Measurements from ENCODE around the gene NUPR1.
"Not testable (repeated sequence)": the region's sequence is repeated elsewhere in the genome, so short reads cannot be mapped to it uniquely, and the experiment has no call there.

The NUPR1 gene

DNA sequence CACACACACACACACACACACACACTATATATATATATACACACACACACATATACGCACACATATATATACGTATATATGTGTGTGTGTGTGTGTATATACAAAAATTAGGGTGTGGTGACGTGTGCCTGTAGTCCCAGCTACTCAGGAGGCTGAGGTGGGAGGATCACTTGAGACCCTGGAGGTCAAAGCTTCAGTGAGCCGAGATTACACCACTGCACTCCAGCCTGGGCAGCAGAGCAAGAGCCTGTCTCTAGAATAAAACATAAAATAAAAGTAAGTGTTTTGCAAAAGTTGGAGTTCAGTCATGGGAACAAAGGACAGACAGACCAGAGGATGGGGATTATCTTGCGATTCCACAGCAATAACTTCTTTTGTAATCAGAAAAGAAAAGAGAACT is 10.8 kb downstream of the NUPR1 start:
- no peak overlapping the region for H3K4me3 ChIP-seq (ENCODE audit: low read depth, low read length)

DNA sequence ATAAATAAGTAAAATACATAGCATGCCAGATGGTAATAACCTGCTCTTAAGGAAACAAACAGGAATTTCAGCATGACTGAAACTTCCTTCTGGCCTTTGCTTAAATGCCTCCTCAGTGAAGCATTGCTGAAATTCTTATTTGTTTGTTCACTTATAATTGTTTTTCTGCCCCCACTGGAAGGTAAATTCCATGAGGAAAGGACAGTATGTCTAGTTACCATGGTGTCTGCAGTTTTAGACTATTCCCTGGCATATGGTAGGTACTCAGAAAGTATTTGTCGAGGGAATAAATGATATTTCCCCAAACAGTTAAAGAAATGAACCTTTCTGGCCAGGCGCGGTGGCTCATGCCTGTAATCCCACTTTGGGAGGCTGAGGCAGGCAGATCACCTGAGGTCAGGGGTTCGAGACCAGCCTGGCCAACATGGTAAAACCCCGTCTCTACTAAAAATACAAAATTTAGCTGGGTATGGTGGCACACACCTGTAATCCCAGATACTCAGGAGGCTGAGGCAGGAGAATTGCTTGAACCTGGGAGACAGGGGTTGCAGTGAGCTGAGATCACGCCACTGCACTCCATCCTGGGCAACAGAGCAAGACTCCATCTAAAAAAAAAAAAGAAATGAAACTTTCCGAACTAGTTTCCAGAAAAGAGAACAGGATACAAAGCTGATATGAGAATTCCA is 11.5 kb downstream of the NUPR1 start:
- not testable (repeated sequence) for H3K4me3 ChIP-seq (ENCODE audit: low read depth, low read length)

DNA sequence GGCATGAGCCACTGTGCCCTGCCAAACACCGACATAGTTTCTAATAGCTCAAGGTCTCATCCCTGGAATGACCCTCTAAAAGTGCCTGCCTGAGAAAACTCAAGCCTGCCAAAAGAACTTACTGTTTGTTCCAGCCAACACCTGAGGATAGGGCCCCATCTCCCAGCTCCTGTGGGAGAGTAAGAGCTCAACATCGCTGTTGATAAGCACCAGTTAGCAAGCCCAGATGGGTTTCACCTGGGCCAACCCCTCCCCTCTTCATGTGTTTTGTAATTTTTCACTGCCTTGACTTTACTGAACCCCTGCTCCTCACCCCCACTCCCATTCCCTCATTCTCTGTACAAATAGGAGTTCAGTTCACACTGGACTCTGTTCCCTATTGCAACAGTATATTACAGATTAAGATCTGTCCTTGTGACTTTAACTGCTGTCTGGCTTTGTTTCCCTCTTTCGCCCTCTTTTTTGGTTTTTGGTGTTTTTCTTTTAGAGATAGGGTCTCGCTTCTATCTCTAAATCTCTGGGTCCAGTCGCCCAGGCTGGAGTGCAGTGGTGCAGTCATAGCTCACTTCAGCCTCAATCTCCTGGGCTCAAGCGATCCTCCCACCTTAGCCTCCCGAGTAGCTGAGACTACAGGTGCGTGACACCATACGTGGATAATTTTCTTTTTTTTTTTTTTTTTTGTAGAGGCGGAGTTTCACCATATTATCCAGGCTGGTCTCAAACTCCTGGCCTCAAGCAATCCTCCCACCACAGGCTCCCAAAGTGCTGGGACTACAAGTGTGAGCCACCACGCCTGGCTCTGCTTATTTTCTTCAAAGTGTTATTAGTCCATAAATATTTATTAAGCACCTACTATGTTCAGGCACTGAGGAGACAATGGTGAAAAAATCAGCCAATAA is 12.3 kb downstream of the NUPR1 start:
- H3K4me3 ChIP-seq (ENCODE audit: low read depth, low read length) = no peak overlapping the region

DNA sequence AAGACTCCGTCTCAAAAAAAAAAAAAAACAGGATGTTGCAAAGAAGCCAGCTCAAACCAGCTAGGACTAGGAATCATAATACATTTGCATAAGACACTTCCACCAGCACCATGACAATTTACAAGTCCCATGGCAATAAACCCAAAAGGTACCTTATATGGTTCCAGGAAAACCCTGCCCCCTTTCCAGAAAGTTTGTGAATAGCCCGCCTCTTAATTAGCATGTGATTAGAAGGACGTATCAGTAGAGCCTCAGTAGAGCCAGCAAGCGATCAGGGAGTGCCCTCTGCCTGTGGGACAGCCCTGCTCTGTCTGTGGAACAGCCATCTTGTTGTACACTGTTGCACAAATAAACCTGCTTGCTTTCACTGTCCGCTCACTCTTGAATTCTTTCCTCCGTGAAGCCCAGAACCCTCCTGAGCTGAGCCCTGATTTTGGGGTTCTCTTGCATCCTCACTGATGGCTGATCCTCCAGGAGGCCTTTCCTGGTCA is 14.0 kb downstream of the NUPR1 start:
- no peak overlapping the region for H3K4me3 ChIP-seq (ENCODE audit: low read depth, low read length)

DNA sequence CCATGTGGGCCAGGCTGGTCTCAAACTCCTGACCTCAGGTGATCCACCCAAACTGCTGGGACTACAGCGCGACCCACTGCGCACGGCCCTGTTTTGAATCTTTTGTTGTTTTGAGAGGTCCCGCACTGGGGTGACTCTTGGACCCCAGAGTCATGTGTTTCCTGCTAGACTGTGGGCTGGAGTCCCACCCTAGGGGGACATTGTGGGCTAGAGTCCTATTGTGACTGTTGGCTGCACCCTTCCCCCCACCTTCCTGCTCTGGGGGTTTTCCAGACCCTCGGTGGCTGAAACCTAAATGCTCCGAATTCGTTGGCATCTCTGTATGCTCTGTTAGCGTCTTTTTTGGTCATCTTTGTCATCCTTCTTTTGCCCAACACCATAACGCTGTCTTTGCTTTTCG is 16.0 kb downstream of the NUPR1 start:
- H3K4me3 ChIP-seq (ENCODE audit: low read depth, low read length) = no peak overlapping the region

DNA sequence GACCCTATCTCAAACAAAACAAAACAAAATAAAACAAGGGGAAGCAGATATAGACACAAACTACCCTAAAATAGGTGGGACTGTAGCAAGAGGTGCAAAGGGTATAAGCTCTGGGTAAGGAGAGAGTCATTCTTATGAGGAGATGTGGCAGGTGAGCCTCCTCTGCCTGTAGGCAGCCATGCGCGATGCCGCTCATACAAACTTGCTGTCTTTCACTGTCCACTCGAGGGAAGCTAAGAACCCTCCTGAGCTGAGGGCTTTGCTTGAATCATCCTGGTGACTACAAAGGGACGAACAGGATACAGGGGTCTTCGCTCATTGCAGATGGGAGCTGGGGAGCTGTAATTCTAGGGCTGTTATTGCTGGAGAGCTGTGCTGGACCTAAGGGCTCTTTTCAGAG is 17.3 kb downstream of the NUPR1 start:
- H3K4me3 ChIP-seq (ENCODE audit: low read depth, low read length) = no peak overlapping the region

DNA sequence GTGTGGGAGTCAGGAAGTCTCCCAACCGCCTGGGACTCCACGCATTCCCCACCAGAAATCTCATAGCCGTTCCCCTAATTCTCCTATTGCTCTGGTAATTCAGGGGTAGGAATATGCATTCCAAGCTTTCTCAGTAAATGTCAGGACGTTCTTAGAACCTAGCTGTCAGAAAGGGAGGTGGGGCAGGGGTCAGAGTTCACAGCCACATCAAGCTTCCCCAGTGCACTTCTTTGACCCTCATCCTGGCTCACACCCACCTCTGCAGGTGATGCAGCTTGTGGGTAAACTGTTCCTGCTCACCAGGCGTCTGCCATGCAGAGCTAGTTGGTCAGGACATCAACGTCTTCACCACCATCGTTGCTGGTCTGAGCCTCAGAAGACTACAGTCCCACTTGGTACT is 18.1 kb downstream of the NUPR1 start:
- H3K4me3 ChIP-seq (ENCODE audit: low read depth, low read length) = no peak overlapping the region

DNA sequence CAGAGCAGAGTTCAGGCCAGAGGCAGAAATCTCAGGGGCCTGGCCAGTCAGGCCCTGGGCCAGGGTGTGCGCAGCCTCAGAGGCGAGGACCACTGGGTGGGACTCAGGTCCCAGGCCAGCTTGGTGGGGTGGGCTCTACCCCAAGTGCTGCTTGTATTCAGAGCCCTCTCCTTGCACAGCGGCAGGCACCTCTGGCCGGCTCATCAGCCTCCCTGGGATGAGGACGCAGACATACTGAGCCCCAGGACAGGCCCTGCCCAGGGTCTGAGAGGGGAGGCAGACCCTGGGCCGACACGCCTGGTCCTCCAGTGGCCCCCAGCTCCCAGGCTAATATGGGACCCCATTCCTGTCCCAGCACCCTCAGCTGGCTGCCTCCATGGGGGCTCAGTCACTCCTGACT is 24.5 kb downstream of the NUPR1 start:
- H3K4me3 ChIP-seq (ENCODE audit: low read depth, low read length) = no peak overlapping the region

DNA sequence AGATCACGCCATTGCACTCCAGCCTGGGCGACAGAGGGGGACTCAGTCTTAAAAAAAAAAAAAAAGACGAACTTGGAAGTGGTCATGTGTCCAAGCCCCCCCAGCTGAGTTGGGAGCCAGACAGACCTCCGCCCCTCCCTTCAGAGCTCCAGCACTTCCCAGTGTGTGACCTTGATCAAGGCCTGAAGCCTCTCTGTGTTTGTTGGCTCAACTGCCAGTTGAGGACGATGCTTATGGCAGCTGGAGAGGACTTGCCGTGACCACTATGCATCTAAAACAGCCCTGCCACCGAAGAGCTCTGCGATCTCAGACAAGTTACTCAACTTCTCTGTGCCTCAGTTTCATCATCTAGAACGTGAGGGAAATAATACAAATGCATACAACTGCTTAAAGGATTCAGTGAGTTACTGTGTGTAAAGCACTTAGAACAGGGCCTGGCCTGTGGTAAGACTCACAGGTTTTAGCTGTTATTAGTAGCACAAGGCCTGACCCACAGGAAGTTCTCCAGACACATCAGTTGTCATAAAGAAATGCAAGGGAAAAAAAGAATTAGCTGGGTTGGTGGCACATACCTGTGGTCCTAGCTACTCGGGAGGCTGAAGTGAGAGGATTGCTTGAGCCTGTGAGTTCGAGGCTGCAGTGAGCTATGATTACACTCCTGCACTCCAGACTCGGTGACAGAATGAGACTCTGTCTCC is 25.1 kb downstream of the NUPR1 start:
- H3K4me3 ChIP-seq (ENCODE audit: low read depth, low read length) = no peak overlapping the region

DNA sequence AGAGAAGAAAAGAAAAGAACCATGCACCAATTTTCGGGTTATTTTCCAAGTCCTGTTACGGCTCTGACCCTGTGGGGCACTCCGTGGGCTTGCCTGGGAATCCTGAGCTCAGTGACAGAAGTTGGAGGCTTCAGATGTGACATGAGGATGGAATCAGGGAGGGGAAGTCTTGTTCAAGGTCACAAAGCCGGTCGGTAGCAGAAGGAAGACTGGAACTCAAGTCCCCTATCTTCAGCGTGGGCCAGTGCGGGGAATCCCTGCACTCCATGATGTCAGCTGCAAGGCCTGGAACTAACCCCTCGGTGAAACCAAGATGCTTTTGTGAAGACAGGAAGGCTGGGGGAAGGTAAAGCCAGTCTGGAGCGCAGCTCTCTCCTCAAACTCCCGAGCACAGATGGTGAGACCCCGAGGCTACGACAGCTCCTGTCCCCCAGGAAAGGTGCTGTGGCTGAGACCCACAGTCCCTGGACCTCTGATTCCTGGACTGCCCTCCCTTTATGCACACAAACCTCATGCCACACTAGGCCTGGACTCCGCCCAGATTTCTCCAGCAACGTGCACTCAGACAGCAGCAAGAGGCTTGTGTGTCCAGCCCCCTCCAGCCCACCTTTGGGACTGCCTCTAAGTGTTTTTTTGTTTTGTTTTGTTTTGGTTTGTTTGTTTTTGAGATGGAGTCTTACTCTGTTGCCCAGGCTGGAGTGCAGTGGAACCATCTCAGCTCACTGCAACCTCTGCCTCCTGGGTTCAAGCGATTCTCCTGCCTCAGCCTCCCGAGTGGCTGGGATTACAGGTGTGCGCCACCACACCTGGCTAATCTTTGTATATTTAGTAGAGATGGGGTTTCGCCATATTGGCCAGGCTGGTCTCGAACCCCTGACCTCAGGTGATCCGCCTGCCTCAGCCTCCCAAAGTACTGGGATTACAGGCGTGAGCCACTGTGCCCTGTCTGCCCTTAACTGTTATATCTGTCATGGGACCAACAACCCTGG is 26.7 kb downstream of the NUPR1 start:
- H3K4me3 ChIP-seq (ENCODE audit: low read depth, low read length) = no peak overlapping the region

DNA sequence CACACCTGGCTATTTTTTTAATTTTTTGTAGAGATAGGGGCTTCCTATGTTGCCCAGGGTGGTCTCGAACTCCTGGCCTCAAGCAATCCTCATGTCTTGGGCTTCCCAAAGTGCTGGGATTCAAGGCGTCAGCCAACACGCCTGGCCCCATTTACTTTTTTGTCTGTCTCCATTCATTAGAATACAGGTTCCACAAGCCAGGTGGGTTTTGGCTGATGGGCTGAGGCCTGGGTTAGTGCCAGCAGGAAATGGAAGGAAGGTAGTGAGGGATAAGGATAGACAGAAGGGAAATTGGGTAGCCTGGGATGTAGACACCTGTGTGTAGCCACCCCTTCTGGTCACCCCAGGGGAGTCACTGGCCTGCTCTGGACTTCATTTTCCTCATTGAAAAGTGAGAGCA is 27.7 kb downstream of the NUPR1 start:
- H3K4me3 ChIP-seq (ENCODE audit: low read depth, low read length) = no peak overlapping the region

DNA sequence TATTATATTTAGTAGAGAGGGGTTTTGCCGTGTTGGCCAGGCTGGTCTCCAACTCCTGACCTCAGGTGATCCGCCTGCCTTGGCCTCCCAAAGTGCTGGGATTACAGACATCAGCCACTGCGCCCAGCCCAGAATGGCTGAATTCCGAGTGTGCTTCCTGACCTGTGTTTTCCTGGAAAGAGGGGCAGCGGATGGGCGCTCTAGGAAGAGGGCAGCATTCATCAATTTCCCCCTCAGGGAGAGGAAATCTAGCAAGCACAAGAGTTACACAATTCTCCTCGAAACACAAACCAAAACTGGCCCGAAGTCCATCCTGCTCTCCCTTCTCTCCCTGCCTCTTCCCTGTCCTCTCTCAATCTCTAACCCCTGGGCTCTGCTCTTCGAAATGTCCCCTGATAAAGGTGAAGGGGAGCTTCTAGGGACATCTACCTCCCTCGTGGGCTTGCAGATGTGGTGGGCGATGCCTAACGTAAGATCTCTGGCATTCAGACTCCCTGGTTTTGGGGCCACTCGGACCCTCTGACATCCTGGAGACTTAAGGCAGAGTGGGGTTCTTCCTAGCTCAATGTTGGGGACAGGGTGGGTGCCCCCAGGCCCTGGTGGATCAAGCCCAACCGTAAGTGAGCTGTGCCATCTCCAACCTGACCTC is 33.2 kb downstream of the NUPR1 start:
- H3K4me3 ChIP-seq (ENCODE audit: low read depth, low read length) = no peak overlapping the region

DNA sequence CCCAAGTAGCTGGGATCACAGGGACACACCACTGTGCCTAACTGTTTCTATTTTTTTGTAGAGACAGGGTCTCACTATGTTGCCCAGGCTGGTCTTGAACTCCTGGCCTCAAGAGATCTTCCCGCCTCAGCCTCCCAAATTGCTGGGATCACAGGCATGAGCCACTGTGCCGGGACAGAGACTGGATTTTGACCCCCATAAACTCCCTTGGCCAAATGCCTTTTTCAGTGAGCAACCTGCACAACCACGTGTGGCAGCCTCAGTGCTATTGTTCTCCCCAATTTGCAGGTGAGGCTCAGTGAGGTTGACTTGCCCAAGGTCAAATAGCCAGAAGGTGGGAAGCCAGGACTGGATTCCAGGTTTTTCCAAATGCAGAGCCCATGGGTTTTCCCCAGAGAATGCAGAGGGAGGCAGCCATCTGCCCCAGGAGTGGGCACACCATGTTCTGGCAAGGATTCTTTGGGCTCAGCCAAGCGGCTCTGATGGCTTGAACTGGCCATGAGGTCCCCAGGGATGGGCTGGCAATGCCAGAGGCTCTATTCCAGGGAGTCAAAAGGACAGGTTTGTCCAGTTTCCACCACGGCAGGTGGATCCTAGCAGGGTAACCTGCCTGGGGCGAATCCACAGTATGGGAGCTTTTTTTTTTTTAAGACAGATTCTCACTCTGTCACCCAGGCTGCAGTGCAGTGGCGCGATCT is 33.9 kb downstream of the NUPR1 start:
- H3K4me3 ChIP-seq (ENCODE audit: low read depth, low read length) = no peak overlapping the region

DNA sequence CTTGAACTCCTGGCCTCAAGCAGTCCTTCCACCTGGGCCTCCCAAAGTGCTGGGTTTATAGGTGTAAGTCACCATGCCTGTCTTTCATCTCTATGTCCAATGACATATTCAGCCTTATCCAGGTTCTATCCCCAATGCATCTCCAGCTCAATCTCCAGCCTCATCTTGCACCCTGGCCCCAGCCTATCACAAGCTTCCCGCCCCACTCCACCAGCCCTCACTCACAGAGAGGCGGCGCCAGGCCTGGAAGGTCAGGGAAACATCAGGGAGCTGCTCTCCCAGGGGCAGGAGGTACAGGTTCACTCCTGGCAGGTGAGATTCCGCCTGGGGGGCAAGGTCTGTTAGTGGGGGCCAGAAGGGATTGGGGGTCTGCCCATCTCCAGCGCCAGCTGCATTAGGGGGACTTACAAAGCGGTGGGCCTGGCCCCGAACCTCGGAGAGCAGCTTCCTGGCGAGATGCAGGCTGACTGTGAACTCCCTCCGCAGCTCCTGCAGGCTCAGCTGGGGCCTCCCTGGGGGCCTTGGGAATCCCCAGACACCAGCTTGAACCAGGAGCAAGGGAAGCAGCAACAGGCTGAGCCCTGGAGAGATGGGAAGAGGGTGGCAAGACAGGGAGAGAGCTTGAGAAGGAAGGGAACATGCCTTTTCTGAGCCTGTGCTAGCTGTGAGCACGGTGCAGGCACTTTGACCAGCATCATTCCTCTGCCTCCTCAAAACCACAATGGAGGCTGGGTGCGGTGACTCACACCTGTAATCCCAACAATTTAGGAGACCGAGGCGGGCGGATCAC is 35.1 kb downstream of the NUPR1 start:
- no peak overlapping the region for H3K4me3 ChIP-seq (ENCODE audit: low read depth, low read length)

DNA sequence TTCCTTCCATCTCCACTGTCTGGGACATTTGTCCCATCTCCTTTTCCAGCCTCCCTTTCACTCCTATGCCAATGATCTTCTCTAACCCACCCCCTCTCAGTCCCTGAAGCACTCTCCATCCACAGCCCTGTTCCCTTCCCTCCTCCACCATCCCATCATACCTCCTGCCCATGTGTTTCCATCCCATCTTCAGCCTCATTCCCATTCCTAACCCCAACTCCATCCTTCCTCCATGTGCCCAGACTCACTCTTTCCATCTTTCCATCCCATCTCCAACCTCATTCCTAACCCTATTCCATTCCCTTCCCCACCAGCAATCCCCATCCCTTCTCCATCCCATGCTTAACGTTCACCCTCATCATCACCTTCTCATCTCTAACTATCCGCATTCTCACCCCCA is 36.5 kb downstream of the NUPR1 start:
- H3K4me3 ChIP-seq (ENCODE audit: low read depth, low read length) = no peak overlapping the region

DNA sequence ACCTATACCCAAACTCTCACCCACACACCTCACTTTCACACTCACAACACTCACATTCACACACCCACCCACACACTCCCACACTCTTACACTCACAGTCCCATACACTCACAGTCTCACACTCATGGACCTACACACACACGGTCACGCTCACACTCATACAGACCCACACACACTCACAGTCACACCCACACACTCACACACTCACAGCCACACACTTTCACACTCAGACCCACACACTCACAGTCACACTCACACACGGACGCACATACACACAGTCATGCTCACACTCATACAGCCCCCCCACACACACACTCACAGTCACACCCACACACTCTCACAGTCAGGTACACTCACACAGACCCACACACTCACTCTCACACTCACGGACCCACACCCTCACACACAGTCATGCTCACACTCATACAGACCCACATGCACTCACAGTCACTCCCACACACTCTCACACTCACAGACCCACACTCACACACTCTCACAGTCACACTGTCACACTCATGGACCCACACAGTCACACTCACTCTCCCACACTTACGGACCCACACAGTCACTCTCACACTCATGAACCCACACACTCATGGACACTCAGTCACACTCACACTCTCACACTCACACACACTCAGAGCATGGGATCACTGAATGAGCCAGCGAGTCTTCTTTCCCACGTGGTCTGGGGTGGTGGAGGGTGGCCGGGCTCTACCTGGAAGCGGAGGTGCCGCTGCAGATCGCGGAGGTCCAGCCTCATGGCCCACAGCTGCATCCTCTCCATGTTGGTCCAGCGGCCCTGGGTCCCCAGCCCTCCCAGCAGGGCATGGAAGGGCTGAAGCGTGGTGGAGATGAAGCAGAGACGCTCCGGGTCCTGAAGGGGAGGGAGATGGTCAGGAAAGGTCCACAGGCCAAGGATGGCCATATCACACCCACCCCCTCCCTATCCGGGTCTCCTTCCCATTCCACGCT is 37.2 kb downstream of the NUPR1 start:
- no peak overlapping the region for H3K4me3 ChIP-seq (ENCODE audit: low read depth, low read length)

DNA sequence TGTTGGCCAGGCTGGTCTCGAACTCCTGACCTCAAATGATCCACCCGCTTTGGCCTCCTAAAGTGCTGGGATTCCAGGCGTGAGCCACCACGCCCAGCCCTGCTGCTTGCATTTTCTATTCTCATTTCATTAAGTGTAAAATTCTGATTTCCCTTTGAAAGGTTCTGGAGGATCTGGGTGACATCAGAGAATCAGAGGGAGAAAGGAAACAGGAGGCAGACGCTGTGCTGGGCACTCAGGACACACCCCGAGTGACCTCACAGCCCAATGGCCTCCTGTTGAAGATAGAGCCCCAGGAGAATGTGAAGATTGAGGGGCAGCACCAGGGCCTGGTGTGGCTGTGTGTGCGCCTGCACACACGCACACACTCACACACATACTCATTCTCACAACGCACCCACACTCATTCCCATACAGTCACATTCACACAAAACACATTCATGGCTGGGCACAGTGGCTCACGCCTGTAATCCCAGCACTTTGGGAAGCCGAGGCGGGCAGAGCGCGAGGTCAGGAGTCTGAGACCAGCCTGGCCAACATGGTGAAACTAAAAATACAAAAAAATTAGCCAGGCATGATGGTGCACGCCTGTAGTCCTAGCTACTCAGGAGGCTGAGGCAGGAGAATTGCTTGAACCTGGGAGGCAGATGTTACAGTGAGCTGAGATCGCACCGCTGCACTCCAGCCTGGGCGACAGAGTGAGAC is 38.1 kb downstream of the NUPR1 start:
- not testable (repeated sequence) for H3K4me3 ChIP-seq (ENCODE audit: low read depth, low read length)
